ENCODE results near the gene UNC119.

DNA sequence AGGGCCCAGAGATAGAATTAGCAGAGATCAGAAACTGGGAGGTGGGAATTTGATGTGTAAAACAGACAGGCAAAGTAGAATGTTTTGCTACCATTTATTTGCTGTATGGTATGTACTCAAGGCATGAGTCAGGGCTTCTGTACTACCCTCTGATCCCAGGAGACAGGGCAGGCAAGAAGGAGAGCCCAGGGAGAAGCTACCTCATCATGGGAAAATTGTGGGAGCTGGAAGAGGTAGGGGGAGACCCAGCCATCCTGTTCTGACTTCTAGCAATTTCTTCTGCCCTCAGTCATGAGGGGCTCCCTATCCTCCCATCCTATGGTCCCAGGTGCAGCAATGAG lies 20.6 kb upstream of the UNC119 start:
- no peak for TF ChIP-seq EZH2 (IDR thresholded peaks at IDR 0.05; ENCODE audit: low read length)
- TF ChIP-seq, protein P1, sequence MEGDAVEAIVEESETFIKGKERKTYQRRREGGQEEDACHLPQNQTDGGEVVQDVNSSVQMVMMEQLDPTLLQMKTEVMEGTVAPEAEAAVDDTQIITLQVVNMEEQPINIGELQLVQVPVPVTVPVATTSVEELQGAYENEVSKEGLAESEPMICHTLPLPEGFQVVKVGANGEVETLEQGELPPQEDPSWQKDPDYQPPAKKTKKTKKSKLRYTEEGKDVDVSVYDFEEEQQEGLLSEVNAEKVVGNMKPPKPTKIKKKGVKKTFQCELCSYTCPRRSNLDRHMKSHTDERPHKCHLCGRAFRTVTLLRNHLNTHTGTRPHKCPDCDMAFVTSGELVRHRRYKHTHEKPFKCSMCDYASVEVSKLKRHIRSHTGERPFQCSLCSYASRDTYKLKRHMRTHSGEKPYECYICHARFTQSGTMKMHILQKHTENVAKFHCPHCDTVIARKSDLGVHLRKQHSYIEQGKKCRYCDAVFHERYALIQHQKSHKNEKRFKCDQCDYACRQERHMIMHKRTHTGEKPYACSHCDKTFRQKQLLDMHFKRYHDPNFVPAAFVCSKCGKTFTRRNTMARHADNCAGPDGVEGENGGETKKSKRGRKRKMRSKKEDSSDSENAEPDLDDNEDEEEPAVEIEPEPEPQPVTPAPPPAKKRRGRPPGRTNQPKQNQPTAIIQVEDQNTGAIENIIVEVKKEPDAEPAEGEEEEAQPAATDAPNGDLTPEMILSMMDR (optimal IDR thresholded peaks at IDR 0.05 in 1 of 3, IDR thresholded peaks at IDR 0.05 in 1 of 3, conservative IDR thresholded peaks at IDR 0.05 in 1 of 3; ENCODE audit: extremely low read depth in 1 of 3, insufficient read depth in 2 of 3, low read length in 3 of 3), result no peak
